GM18861 (cell line): Measurements from ENCODE around the gene A1CF.
"Not testable (repeated sequence)": the region's sequence is repeated elsewhere in the genome, so short reads cannot be mapped to it uniquely, and the experiment has no call there.

Source experiments
- ATAC-seq: cut with Tn5 transposase; IDR thresholded peaks from one replicate; pipeline ENCODE4 v1.9.1; 2021; ENCODE audit not compliant: unreplicated experiment

The A1CF gene

DNA sequence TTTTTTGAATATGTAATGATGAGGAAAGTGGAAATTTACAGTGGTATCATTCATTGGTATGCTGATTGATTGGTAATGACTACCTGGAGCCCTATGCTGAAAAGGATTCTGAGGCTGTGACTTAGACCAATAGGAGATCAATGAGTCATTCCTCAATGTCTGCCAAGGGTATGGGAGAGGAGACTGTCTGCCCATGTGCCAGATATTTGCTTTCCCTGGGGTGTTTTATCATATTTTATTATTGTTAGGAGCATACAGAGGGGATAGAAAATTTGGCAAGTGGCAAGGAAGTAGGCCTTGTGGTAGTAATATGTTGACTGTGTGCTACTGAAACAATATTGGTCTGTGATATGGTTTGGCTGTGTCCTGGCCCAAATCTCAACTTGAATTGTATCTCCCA, 90.9 kb downstream of the A1CF start:
- no peak for ATAC-seq

DNA sequence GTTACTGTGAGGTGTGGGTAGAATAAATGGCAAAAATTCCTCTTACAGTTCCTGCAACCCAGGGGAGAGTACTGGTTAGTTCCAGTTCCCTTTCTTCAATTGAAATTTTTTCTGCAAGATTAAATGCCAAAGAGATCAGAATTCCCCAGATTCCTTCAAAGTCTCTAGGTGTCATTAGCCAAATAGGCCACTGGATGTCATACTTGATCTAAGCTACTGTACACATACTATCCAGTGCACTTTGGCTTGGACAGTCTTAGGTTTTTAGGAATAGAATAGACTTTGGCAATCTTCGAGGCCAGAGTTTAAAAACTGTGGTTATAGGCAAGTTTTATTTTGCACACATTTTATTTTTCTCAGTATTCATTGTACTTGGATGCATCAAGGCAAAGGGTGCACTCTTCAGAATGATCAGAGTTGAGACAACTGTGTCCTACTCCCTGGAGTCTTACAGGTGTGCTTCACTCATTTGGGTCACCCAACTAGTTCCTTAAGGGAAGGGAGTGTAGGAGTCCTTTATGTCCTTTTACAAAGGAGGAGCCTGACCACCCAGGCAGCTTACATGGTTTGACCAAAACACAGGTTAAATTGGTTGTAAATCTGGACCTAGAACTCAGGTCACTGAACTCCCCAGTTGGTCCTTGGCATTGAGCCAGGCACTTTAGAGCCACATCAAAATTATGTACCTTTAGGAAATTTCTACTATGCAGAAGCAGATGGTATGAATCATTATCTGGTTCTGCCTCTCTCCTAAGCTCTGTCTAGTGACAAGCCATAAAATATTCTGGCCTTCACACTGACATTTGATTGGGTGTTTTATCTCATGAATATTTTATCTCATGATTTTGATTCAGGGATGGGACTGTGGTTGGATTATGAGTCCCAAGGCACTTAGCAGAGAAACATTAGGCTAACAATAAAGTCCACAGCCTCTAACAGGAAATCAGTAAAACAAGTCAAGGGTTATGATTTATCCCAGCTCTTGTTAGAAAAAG, 96.2 kb downstream of the A1CF start:
- ATAC-seq, result no peak

DNA sequence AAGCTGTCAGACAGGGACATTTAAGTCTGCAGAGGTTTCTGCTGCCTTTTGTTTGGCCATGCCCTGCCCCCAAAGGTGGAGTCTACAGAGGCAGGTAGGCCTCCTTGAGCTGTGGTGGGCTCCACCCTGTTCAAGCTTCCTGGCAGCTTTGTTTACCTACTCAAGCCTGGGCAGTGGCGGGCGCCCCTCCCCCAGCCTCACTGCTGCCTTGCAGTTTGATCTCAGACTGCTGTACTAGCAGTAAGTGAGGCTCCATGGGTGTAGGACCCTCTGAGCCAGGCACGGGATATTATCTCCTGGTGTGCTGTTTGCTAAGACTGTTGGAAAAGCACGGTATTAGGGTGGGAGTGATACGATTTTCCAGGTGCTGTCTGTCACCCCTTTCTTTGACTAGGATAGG, 97.5 kb downstream of the A1CF start:
- not testable (repeated sequence) for ATAC-seq

DNA sequence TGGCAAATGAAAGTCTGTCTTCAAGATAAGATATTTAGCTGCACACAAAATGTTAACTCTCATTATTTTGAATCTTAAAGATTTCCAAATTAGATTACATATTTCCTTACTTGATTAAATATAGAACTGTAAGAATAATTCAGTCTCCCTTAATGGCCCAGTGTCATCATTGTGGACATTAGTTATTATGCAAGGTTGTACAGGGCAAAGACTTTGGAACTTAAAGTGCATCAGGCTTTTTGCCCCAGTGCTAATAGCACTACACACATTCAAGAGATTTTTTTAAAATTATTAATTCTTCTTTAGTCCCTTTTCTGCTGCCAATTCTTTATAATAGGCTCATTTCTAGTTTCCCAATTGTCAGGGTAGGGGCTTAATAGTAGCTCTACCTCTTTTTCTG, 103.4 kb downstream of the A1CF start:
- ATAC-seq, result not testable (repeated sequence)

DNA sequence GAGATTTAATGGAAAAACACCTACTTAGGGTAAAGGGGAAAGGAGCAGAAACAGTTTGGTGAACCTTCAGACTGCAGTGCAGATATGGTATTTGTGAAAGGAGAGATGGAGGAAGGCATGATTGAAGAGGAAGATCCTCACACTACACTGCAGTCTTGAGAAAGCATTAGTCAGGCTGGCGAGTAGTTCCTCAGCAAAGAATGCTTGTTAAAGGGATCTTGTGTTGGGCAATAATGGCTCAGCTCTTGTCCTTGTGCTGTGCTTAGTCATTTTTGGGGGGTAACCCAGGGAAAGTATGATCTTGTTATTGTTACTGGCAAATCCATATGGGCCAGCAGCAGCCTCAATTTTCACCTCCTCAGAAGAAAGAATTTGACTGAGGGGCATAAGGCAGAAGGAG, 105.4 kb downstream of the A1CF start:
- ATAC-seq, result not testable (repeated sequence)

DNA sequence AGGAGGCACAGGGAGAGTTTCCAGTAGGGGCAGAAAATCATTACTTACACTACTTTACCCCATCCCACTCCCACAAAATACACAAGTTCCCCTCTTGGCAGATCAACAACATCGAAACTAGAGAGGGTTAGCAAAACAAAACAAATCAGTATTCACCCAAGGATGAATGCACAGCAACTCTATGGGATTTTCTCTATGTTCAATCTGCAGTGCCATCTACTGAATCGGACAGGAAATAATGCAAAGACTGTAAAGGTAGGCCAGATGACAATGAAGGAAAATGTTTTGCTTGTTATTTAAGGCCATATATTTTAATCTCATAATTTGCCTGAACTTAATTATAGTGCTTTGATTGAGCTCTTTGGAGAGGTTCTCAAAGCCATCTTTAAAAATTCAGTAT, 110.6 kb downstream of the A1CF start:
- not testable (repeated sequence) for ATAC-seq

DNA sequence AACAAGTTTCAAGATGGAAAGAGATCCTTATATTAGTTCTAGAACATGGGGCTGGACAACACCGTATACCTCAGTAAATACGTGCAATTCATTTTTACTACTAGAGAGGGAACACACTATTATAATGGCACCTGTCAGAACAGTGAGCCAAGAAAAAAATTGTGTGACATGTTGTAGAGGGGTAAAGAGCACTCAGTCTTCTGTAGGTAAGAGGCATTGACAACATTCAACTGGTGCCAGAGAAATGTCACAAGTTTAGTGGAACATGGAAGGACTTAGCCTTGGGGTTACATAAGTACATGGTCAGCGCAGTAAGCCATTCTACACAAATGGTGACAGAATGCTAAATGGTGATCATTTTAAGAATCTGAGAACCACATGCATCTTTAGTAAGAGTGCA, 113.4 kb downstream of the A1CF start:
- not testable (repeated sequence) for ATAC-seq

DNA sequence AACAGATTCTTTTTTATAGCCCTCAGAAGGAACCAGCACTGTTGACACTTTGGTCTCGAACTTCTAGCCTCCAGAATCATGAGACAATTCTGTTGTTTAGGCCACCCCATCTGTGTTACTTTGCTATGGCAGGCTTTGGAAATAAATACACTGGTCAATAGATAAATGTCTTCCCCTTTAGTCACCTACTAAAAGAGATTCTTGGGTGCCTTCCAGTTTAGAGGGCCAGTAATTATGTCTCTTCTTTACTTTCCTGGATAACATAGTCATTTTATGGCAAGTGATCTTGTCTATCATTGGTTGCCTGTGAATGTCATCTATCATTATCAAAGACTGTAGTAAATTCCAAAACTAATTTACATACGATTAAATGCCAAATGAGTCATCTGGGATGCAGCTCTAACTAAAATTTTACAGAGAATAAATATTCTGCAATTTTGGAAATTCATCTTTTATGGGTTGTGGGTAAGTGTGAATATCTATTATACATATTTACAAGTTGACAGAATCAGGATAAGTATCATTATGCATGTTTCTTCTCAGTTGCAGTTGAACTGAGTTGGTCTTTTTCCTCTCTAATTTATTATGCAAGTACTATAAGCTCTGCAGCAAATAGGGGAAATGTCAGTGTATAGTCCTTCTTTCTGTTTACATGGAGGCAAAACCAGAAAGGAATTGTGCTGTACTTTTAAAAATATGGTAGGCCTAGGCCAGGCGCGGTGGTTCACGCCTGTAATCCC, 118.5 kb downstream of the A1CF start:
- ATAC-seq, result not testable (repeated sequence)
